ENCODE results near the gene NCKIPSD. TPM values are rescaled to one million over a fixed set of nuclear protein-coding genes. Genes with fewer than 3 reads are reported as not detected.

Gene NCKIPSD
- total RNA-seq, 3 donors from 2014 or later (not counting 1 experiment from before 2014, with no cell fraction given), result 12.2 to 14.1 (median 12.8) TPM

DNA sequence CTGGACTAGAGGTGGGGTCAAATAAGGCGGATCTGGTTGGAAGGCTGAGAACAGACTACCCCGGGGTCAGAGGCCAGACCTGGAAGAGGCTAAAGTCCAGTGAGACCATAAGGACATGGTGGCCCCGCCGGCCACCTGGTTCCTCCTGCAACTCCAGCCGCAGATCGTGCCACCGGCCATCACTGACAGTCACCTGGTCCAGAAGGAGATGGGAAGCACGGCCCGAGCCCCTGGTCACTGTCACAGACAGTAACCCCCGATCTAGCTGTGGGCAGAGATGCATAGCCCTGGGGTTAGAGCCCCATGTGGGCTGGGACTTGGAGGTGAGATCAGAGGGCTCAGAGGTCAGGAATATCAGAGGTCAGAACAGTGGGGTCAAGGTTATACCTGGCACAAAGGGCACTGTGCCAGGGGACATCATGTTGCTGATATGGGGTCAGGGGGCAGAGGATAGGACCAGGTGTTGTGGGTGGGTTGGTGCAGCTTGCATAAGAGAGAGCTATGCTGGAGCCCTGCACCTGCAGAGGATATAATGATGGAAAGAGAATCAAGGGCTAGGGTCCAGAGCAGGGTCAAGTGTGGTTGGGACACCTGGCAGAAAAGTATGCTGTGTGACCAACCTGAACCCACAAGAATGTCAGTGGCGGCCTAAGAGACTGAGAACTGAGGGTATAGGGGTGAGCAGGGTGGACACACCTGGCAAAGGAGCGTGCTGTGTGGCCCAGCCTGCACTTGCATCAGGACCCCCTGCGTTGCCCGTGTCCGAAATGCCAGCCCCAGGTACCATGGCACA lies 32.6 kb downstream of the NCKIPSD start:
- Histone ChIP-seq H3K27ac (ENCODE audit: low read length) (no peak overlapping the region), H3K36me3 (ENCODE audit: control insufficient read depth, insufficient read depth, low read length) (no peaks in the 10 kb centered on the region), H3K4me1 (ENCODE audit: control insufficient read depth, insufficient read depth, low read length) (peaks cover 21% of the 10 kb centered on the region), H3K27me3 (ENCODE audit: control insufficient read depth, insufficient read depth, low read length) (no peaks in the 10 kb centered on the region), H3K4me3 (ENCODE audit: low read length) (no peak overlapping the region), H3K9me3 (ENCODE audit: control insufficient read depth, insufficient read depth, low read length) (no peaks in the 10 kb centered on the region)
- peaks cover 0 to 4% of the 10 kb centered on the region in 2 donors for H3K27me3 Mint-ChIP-seq (ENCODE audit: low read depth in 2 of 2)
- no peaks in the 10 kb centered on the region for H3K9me3 Mint-ChIP-seq
- WGBS (ENCODE audit: insufficient coverage), result 92% methylated on average over 15 of the region's 15 CpGs
- H3K4me3 Mint-ChIP-seq, result no peak overlapping the region
- peaks cover 5 to 8% of the 10 kb centered on the region in 2 donors for H3K4me1 Mint-ChIP-seq
- no peak for DNase-seq
- intact Hi-C loops (cut with micrococcal nuclease), result no loop called here
- ATAC-seq, result no peak
- TF ChIP-seq, protein P1, sequence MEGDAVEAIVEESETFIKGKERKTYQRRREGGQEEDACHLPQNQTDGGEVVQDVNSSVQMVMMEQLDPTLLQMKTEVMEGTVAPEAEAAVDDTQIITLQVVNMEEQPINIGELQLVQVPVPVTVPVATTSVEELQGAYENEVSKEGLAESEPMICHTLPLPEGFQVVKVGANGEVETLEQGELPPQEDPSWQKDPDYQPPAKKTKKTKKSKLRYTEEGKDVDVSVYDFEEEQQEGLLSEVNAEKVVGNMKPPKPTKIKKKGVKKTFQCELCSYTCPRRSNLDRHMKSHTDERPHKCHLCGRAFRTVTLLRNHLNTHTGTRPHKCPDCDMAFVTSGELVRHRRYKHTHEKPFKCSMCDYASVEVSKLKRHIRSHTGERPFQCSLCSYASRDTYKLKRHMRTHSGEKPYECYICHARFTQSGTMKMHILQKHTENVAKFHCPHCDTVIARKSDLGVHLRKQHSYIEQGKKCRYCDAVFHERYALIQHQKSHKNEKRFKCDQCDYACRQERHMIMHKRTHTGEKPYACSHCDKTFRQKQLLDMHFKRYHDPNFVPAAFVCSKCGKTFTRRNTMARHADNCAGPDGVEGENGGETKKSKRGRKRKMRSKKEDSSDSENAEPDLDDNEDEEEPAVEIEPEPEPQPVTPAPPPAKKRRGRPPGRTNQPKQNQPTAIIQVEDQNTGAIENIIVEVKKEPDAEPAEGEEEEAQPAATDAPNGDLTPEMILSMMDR (IDR thresholded peaks at IDR 0.05), result no peak
- H3K27ac Mint-ChIP-seq, result peak overlapping the region in 1 of 2 donors; percentile 50
- H3K36me3 Mint-ChIP-seq, result no peaks in the 10 kb centered on the region

DNA sequence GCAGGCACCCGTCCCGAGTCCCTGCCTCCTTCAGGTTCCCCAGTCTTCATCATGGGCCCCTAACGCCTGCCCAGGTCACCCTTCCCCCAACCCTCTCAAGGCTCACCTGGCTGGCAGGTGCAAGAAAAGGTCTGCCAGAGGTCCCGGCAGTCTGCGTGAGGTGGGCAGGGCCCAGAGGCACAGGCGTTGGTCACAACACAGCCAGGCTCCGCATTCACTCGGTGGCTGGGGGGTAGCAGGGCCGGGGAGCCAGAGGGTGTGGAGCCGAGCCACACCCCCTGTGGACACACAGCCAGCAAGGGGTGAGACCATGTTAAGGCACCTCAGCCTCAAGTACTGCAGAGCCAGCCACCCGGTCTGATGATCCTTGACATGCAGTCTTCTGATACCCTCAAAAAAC lies 33.9 kb downstream of the NCKIPSD start:
- DNase-seq (no peak), ATAC-seq (no peak)
- H3K36me3 Mint-ChIP-seq, result no peaks in the 10 kb centered on the region
- no peaks in the 10 kb centered on the region for H3K9me3 ChIP-seq (ENCODE audit: control insufficient read depth, insufficient read depth, low read length)
- H3K4me1 Mint-ChIP-seq, result peaks cover 3 to 4% of the 10 kb centered on the region in 2 donors
- no peak overlapping the region for H3K27ac Mint-ChIP-seq
- H3K4me3 Mint-ChIP-seq, result no peak overlapping the region
- no peaks in the 10 kb centered on the region for H3K36me3 ChIP-seq (ENCODE audit: control insufficient read depth, insufficient read depth, low read length)
- H3K9me3 Mint-ChIP-seq, result no peaks in the 10 kb centered on the region
- intact Hi-C loops (cut with micrococcal nuclease), result no loop called here
- H3K27ac ChIP-seq (ENCODE audit: low read length), result no peak overlapping the region
- WGBS (ENCODE audit: insufficient coverage), result 94% methylated on average over 11 of the region's 11 CpGs
- TF ChIP-seq, protein P1 (IDR thresholded peaks at IDR 0.05), result no peak
- peaks cover 15% of the 10 kb centered on the region for H3K4me1 ChIP-seq (ENCODE audit: control insufficient read depth, insufficient read depth, low read length)
- no peaks in the 10 kb centered on the region for H3K27me3 ChIP-seq (ENCODE audit: control insufficient read depth, insufficient read depth, low read length)
- H3K27me3 Mint-ChIP-seq (ENCODE audit: low read depth in 2 of 2), result peaks cover 0 to 4% of the 10 kb centered on the region in 2 donors
- H3K4me3 ChIP-seq (ENCODE audit: low read length), result no peak overlapping the region

DNA sequence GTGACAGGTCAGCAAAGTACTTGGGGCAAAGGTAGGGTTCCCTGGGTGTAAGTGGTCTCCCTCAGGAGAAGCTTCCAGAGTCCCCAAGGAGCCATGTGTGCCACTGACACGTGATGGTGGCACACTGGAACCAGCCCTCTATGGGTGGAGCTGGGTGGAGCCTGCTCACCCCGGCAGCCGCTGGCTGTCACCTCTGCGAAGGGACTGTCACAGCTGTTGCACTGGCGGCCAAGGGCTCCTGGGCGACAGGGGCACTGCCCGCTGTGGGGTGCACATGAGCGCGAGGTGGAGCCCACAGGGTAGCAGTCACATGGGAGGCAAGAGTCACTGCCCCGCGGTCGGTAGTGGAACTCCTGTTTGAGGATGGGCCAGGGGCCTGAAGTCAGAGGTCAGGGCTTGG lies 35.0 kb downstream of the NCKIPSD start:
- H3K9me3 Mint-ChIP-seq, result no peaks in the 10 kb centered on the region
- H3K4me3 Mint-ChIP-seq, result no peak overlapping the region
- no peak overlapping the region for H3K27ac Mint-ChIP-seq
- Histone ChIP-seq H3K27me3 (ENCODE audit: control insufficient read depth, insufficient read depth, low read length) (no peaks in the 10 kb centered on the region), H3K4me3 (ENCODE audit: low read length) (no peak overlapping the region), H3K4me1 (ENCODE audit: control insufficient read depth, insufficient read depth, low read length) (peaks cover 8% of the 10 kb centered on the region), H3K27ac (ENCODE audit: low read length) (no peak overlapping the region), H3K36me3 (ENCODE audit: control insufficient read depth, insufficient read depth, low read length) (no peaks in the 10 kb centered on the region), H3K9me3 (ENCODE audit: control insufficient read depth, insufficient read depth, low read length) (no peaks in the 10 kb centered on the region)
- intact Hi-C loops (cut with micrococcal nuclease), result no loop called here
- 90% methylated on average over 12 of the region's 12 CpGs for WGBS (ENCODE audit: insufficient coverage)
- no peaks in the 10 kb centered on the region for H3K36me3 Mint-ChIP-seq
- no peak for DNase-seq
- H3K4me1 Mint-ChIP-seq, result no peaks in the 10 kb centered on the region
- no peak for ATAC-seq
- H3K27me3 Mint-ChIP-seq (ENCODE audit: low read depth in 2 of 2), result peaks cover 0 to 4% of the 10 kb centered on the region in 2 donors
- TF ChIP-seq, protein P1 (IDR thresholded peaks at IDR 0.05), result no peak
